Nephron progenitor cell (in vitro differentiated cells): ENCODE results near the gene NFE2L1.

Experiments
- DNase-seq: peaks from one replicate; pipeline ENCODE4 v3.0.0; 2021
- H3K27ac Mint-ChIP-seq: 2 replicates; pipeline ENCODE4 v1.8.0; 2021; ENCODE audit warnings: mild to moderate bottlenecking, moderate library complexity, mixed read lengths
- H3K27me3 Mint-ChIP-seq: 2 replicates; pipeline ENCODE4 v1.8.0; 2021; ENCODE audit warnings: mild to moderate bottlenecking, low read depth, mixed read lengths; ENCODE audit not compliant: poor library complexity
- H3K36me3 Mint-ChIP-seq: 2 replicates; pipeline ENCODE4 v1.8.0; 2021; ENCODE audit warnings: low read depth, mixed read lengths
- H3K4me1 Mint-ChIP-seq: 2 replicates; pipeline ENCODE4 v1.8.0; 2021; ENCODE audit warnings: mixed read lengths
- H3K4me3 Mint-ChIP-seq: 2 replicates; pipeline ENCODE4 v1.8.0; 2021; ENCODE audit warnings: mild to moderate bottlenecking, moderate library complexity, mixed read lengths
- H3K9me3 Mint-ChIP-seq: 2 replicates; pipeline ENCODE4 v1.8.0; 2021; ENCODE audit warnings: mild to moderate bottlenecking, moderate library complexity, mixed read lengths
- CTCF ChIP-seq: fragments of 200-600 bp; sonication (generic); IDR thresholded peaks from 2 replicates; pipeline ENCODE4 v1.5.0; 2021; ENCODE audit warnings: antibody characterized with exemption

NFE2L1 gene

GRCh38 chr17:48003417-48004151, 44.6 kb upstream of the NFE2L1 start:
- DNase-seq: peak; percentile 46
- Mint-ChIP-seq H3K27me3 (peaks cover 7% of the 10 kb centered on the region), H3K4me1 (peaks cover 70% of the 10 kb centered on the region), H3K36me3 (no peaks in the 10 kb centered on the region), H3K27ac (peak overlapping the region; percentile 66), H3K4me3 (peak overlapping the region; percentile 70), H3K9me3 (no peaks in the 10 kb centered on the region)
- peak; percentile 14 for TF ChIP-seq CTCF

GRCh38 chr17:48004983-48005382, 43.2 kb upstream of the NFE2L1 start:
- Mint-ChIP-seq H3K36me3 (no peaks in the 10 kb centered on the region), H3K4me3 (peak overlapping the region; percentile 55), H3K4me1 (peaks cover 68% of the 10 kb centered on the region), H3K9me3 (no peaks in the 10 kb centered on the region), H3K27me3 (peaks cover 6% of the 10 kb centered on the region), H3K27ac (peak overlapping the region; percentile 93)
- DNase-seq: no peak
- TF ChIP-seq CTCF: no peak

- H3K27ac Mint-ChIP-seq: peak overlapping the region; percentile 24
- H3K27me3 Mint-ChIP-seq: peaks cover 4% of the 10 kb centered on the region
- TF ChIP-seq CTCF: no peak
- no peak overlapping the region for H3K4me3 Mint-ChIP-seq
- no peaks in the 10 kb centered on the region for H3K9me3 Mint-ChIP-seq
- no peaks in the 10 kb centered on the region for H3K36me3 Mint-ChIP-seq
- no peak for DNase-seq
- H3K4me1 Mint-ChIP-seq: peaks cover 71% of the 10 kb centered on the region
These were observed 41.0 kb upstream of the NFE2L1 start for GRCh38 chr17:48006936-48007709.

GRCh38 chr17:48010193-48010592, 38.0 kb upstream of the NFE2L1 start:
- no peak for DNase-seq
- no peaks in the 10 kb centered on the region for H3K9me3 Mint-ChIP-seq
- H3K27ac Mint-ChIP-seq: no peak overlapping the region
- no peak for TF ChIP-seq CTCF
- H3K4me1 Mint-ChIP-seq: peaks cover 68% of the 10 kb centered on the region
- H3K4me3 Mint-ChIP-seq: no peak overlapping the region
- peaks cover 5% of the 10 kb centered on the region for H3K27me3 Mint-ChIP-seq
- H3K36me3 Mint-ChIP-seq: no peaks in the 10 kb centered on the region

- Mint-ChIP-seq H3K4me1 (peaks cover 66% of the 10 kb centered on the region), H3K4me3 (peak overlapping the region; percentile 77), H3K27ac (peak overlapping the region; percentile 95), H3K9me3 (no peaks in the 10 kb centered on the region), H3K27me3 (peaks cover 5% of the 10 kb centered on the region), H3K36me3 (no peaks in the 10 kb centered on the region)
- peak; percentile 42 for DNase-seq
- TF ChIP-seq CTCF: peak; percentile 48
These were observed 36.6 kb upstream of the NFE2L1 start for GRCh38 chr17:48011405-48012150.
